ENCODE results near the gene ENTHD1. TPM values are rescaled to one million over a fixed set of nuclear protein-coding genes. Genes with fewer than 3 reads are reported as not detected.

ENTHD1 gene
- total and polyA plus RNA-seq, 10 of the 15 experiments (the other 5 are each of a cell fraction or from before 2014, with no cell fraction given): 0.09 to 0.52 (median 0.21) TPM; not detected in 1

- TF ChIP-seq ZBTB11 (CRISPR knock-in tag; IDR thresholded peaks at IDR 0.05) (no peak), NFYB (IDR thresholded peaks at IDR 0.05; ENCODE audit: insufficient read depth, low read depth, low read length) (no peak), LARP7 (IDR thresholded peaks at IDR 0.05) (no peak), CHD2 (IDR thresholded peaks at IDR 0.05; ENCODE audit: borderline replicate concordance, low read depth, low read length) (no peak), EZH2 (IDR thresholded peaks at IDR 0.05; ENCODE audit: borderline replicate concordance, control insufficient read depth, low read depth, low read length) (no peak), USF1 (IDR thresholded peaks at IDR 0.05; ENCODE audit: borderline replicate concordance, extremely low read length, insufficient read depth, low read depth, low read length) (no peak), NR2F1 (conservative IDR thresholded peaks at IDR 0.05) (no peak), KLF5 (IDR thresholded peaks at IDR 0.05; ENCODE audit: partially characterized antibody) (no peak)
Measured at GRCh38 chr22:39938509-39939111, 45.0 kb upstream of the ENTHD1 start (continued).

All from GM12878 (cell line).